Lower lobe of right lung (tissue), 2 donors: Measurements from ENCODE around the gene GABRB3. TPM values are rescaled to one million over a fixed set of nuclear protein-coding genes. Genes with fewer than 3 reads are reported as not detected.

Source experiments
- ATAC-seq, 2 donors: fragments of 200-7000 bp; cut with Tn5 transposase; one replicate each; pipeline ENCODE4 v1.9.1; 2020 to 2022; ENCODE audit warnings: mild to moderate bottlenecking in 2 of 2, moderate library complexity in 2 of 2
- DNase-seq: peaks from one replicate; pipeline ENCODE4 v3.0.0-alpha.2; 2020
- H3K27ac ChIP-seq: fragments of 200-600 bp; one replicate; pipeline ENCODE4 v1.8.0; 2022
- H3K27me3 ChIP-seq: fragments of 200-600 bp; one replicate; pipeline ENCODE4 v1.8.0; 2022; ENCODE audit warnings: low read depth
- H3K36me3 ChIP-seq: fragments of 200-600 bp; one replicate; pipeline ENCODE4 v1.8.0; 2022; ENCODE audit warnings: mild to moderate bottlenecking
- H3K4me1 ChIP-seq: fragments of 200-600 bp; one replicate; pipeline ENCODE4 v1.8.0; 2022
- H3K4me3 ChIP-seq: fragments of 200-600 bp; one replicate; pipeline ENCODE4 v1.8.0; 2022; ENCODE audit warnings: mild to moderate bottlenecking
- H3K9me3 ChIP-seq: fragments of 200-600 bp; one replicate; pipeline ENCODE4 v1.8.0; 2022
- CTCF ChIP-seq: fragments of 200-600 bp; IDR thresholded peaks from one replicate; pipeline ENCODE4 v1.8.0; 2022; ENCODE audit warnings: antibody characterized with exemption, mild to moderate bottlenecking
- intact Hi-C: fragments of 100-400 bp; cut with DNase I; formaldehyde crosslinking; loops from one replicate; pipeline ENCODE4 v1.11.0; 2022
- total RNA-seq: library from RNA; stranded (reverse); fragmentation: NEBNext Ultra II Directional; extraction: Animal tissue kit (Norgen Biotek cat#: 25700); gene quantifications from one replicate; pipeline ENCODE4 v1.2.1, GENCODE V29; 2021
- donor health status: DM: no; HTN: yes; CAD: no; lungs with severe emphysema.

Gene GABRB3
- total RNA-seq, 1 donor from 2014 or later, result 5.5 TPM

GRCh38 chr15:26804063-26804804, 31.4 kb upstream of the GABRB3 start:
- Histone ChIP-seq H3K36me3 (no peaks in the 10 kb centered on the region), H3K4me3 (no peak overlapping the region), H3K9me3 (no peaks in the 10 kb centered on the region), H3K27me3 (no peaks in the 10 kb centered on the region), H3K4me1 (no peaks in the 10 kb centered on the region), H3K27ac (no peak overlapping the region)
- intact Hi-C loops, result no loop called here
- DNase-seq (no peak), ATAC-seq (no peak)
- TF ChIP-seq CTCF, result no peak

- no peaks in the 10 kb centered on the region for H3K4me1 ChIP-seq
- intact Hi-C loops, result no loop called here
- ATAC-seq (no peak), DNase-seq (no peak)
- H3K9me3 ChIP-seq, result no peaks in the 10 kb centered on the region
- H3K36me3 ChIP-seq, result no peaks in the 10 kb centered on the region
- H3K27ac ChIP-seq, result no peak overlapping the region
- TF ChIP-seq CTCF, result no peak
- no peaks in the 10 kb centered on the region for H3K27me3 ChIP-seq
- H3K4me3 ChIP-seq, result no peak overlapping the region
Measured at GRCh38 chr15:26790118-26790517, 17.3 kb upstream of the GABRB3 start.

DNA sequence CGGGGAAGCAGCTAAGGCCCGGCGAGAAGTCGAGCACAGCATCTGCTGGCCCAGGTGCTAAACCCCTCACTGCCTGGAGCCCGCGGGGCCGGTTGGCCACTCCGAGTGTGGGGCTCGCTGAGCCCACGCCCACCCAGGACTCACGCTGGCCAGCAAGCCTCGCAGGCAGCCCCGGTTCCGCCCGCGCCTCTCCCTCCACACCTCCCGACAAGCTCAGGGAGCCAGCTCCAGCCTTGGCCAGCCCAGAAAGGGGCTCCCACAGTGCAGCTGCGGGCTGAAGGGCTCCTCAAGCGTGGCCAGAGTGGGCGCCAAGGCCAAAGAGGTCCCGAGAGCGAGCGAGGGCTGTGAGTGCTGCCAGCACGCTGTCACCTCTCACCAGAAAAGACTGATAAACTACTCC, 8.9 kb upstream of the GABRB3 start:
- H3K36me3 ChIP-seq, result no peaks in the 10 kb centered on the region
- no peak overlapping the region for H3K4me3 ChIP-seq
- TF ChIP-seq CTCF, result no peak
- H3K27ac ChIP-seq, result no peak overlapping the region
- H3K27me3 ChIP-seq, result peaks cover 3% of the 10 kb centered on the region
- intact Hi-C loops, result loop anchor here (10.0 kb wide), 1 partner anchor 63 kb away; no protein-coding TSS in a partner anchor
- DNase-seq, result no peak
- ATAC-seq, result no peak
- H3K4me1 ChIP-seq, result no peaks in the 10 kb centered on the region
- H3K9me3 ChIP-seq, result no peaks in the 10 kb centered on the region

- H3K36me3 ChIP-seq, result no peaks in the 10 kb centered on the region
- no peak for TF ChIP-seq CTCF
- H3K27ac ChIP-seq, result no peak overlapping the region
- H3K4me1 ChIP-seq, result peaks cover 8% of the 10 kb centered on the region
- peaks cover 65% of the 10 kb centered on the region for H3K27me3 ChIP-seq
- ATAC-seq (no peak), DNase-seq (no peak)
- H3K4me3 ChIP-seq, result no peak overlapping the region
- no peaks in the 10 kb centered on the region for H3K9me3 ChIP-seq
- intact Hi-C loops, result no loop called here
Measured at GRCh38 chr15:26773917-26774316, 1.1 kb upstream of the GABRB3 start.

DNA sequence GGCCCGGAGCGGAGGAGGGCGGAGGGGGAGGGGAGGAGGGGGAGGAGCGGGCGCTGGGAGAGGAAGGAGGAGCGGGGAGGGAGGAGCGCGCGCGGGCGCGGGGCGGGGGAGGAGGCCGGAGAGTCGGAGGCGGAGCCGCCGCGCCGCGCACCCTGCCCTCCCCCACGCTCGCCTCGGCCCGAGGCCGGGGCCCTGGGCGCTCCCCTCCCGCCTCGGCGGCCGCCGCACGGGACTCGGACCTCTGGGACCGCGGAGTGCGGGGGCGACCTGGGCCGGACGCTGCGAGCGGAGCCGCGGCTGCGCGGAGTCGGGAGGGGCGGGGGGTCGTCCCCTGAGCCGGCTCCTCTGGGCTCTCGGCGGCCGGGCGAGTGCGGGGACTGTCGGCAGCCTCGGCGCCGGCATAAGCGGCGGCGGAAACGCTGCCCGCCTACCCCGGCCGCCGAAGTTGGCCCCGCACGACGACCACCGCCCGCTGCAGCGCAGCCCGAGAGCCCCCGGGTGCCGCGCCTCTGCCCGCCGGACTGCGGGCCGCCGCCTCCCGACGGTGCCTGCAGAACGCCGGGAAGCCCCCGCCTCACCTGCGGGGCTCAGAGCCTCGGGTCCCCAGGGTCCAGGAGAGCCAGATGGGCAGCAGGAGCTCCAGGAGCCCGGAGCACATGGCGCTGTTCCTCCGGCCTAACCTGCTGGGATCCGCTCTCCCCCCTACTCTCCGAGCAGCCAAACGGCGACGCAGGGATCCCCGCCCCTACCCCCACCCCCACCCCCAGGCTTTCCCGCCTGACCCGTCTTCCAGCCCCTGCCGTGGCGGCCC, 406 bp upstream of the GABRB3 start:
- intact Hi-C loops, result no loop called here
- no peak overlapping the region for H3K27ac ChIP-seq
- no peak for TF ChIP-seq CTCF
- no peaks in the 10 kb centered on the region for H3K36me3 ChIP-seq
- ATAC-seq (peak; percentile 72 to 86), DNase-seq (peak; percentile 55)
- H3K9me3 ChIP-seq, result no peaks in the 10 kb centered on the region
- H3K4me1 ChIP-seq, result peaks cover 8% of the 10 kb centered on the region
- peaks cover 65% of the 10 kb centered on the region for H3K27me3 ChIP-seq
- peak overlapping the region; percentile 40 for H3K4me3 ChIP-seq
